ENCODE data around the gene TOMM5. TPM values are rescaled to one million over a fixed set of nuclear protein-coding genes. Genes with fewer than 3 reads are reported as not detected.

The TOMM5 gene
- total RNA-seq, 1 experiment from 2014 or later = 252 TPM

GRCh38 chr9:37618817-37619216, 26.4 kb upstream of the TOMM5 start:
- Histone ChIP-seq H3K27me3 (ENCODE audit: low read length) (no peaks in the 10 kb centered on the region), H3K79me2 (ENCODE audit: low read length) (no peaks in the 10 kb centered on the region), H3K36me3 (ENCODE audit: low read depth, low read length) (no peaks in the 10 kb centered on the region), H3K4me3 (ENCODE audit: low read length) (no peak overlapping the region), H3K4me1 (ENCODE audit: insufficient read depth, low read length) (peaks cover 5% of the 10 kb centered on the region; the same call in 1 of the 2 replicates), H4K20me1 (ENCODE audit: low read length) (no peaks in the 10 kb centered on the region), H3K4me2 (ENCODE audit: low read length) (no peak overlapping the region), H3K9me3 (ENCODE audit: low read length) (no peaks in the 10 kb centered on the region), H3K9me2 (replicated peaks; ENCODE audit: low read length) (no peaks in the 10 kb centered on the region), H3F3A (ENCODE audit: low read length, unreplicated experiment) (no peaks in the 10 kb centered on the region), H3K9ac (ENCODE audit: low read length) (no peak overlapping the region), H2AFZ (ENCODE audit: low read length) (no peak overlapping the region), H3K27ac (ENCODE audit: low read length) (no peak overlapping the region)
- no TSS peak for BruUV-seq (replicated peaks)
- intact Hi-C loops (cut with micrococcal nuclease) = no loop called here
- peak; percentile 46 for ATAC-seq
- no peak for TF ChIP-seq EZH2 (IDR thresholded peaks at IDR 0.05; ENCODE audit: low read length, unreplicated experiment)
- CTCF ChIA-PET = no interaction called here
- peak; percentile 50 for DNase-seq
- POLR2A ChIA-PET (ENCODE audit: unreplicated experiment) = no interaction called here

GRCh38 chr9:37617832-37618231, 25.4 kb upstream of the TOMM5 start:
- H3K9me2 ChIP-seq (replicated peaks; ENCODE audit: low read length) = no peaks in the 10 kb centered on the region
- ATAC-seq (peak; percentile 42; the same call in 1 of the 2 replicates), DNase-seq (peak; percentile 28)
- intact Hi-C loops (cut with micrococcal nuclease) = no loop called here
- no TSS peak for BruUV-seq (replicated peaks)
- no peaks in the 10 kb centered on the region for H3K36me3 ChIP-seq (ENCODE audit: low read depth, low read length)
- no peaks in the 10 kb centered on the region for H3F3A ChIP-seq (ENCODE audit: low read length, unreplicated experiment)
- H3K4me3 ChIP-seq (ENCODE audit: low read length) = no peak overlapping the region
- H3K9ac ChIP-seq (ENCODE audit: low read length) = no peak overlapping the region
- TF ChIP-seq CTCF (conservative IDR thresholded peaks at IDR 0.05; ENCODE audit: low read depth, low read length) = no peak
- no peak overlapping the region for H3K27ac ChIP-seq (ENCODE audit: low read length)
- H4K20me1 ChIP-seq (ENCODE audit: low read length) = no peaks in the 10 kb centered on the region
- 0 out of 2 replicates have a peak overlapping the region, but pooled peaks have one; percentile 10 for H3K4me2 ChIP-seq (ENCODE audit: low read length)
- CTCF ChIA-PET = no interaction called here
- H3K79me2 ChIP-seq (ENCODE audit: low read length) = no peaks in the 10 kb centered on the region
- POLR2A ChIA-PET (ENCODE audit: unreplicated experiment) = no interaction called here
- no peaks in the 10 kb centered on the region for H3K9me3 ChIP-seq (ENCODE audit: low read length)
- H3K4me1 ChIP-seq (ENCODE audit: insufficient read depth, low read length) = peaks cover 5% of the 10 kb centered on the region; the same call in 1 of the 2 replicates
- H3K27me3 ChIP-seq (ENCODE audit: low read length) = no peaks in the 10 kb centered on the region
- H2AFZ ChIP-seq (ENCODE audit: low read length) = no peak overlapping the region

- CTCF ChIA-PET = no interaction called here
- POLR2A ChIA-PET (ENCODE audit: unreplicated experiment) = no interaction called here
Observed at GRCh38 chr9:37617161-37617560, 24.8 kb upstream of the TOMM5 start.

More at GRCh38 chr9:37617161-37617560, 24.8 kb upstream of the TOMM5 start:
- H3F3A ChIP-seq (ENCODE audit: low read length, unreplicated experiment) = no peaks in the 10 kb centered on the region
- H3K9me2 ChIP-seq (replicated peaks; ENCODE audit: low read length) = no peaks in the 10 kb centered on the region
- no peak for TF ChIP-seq EZH2phosphoT487 (IDR thresholded peaks at IDR 0.05; ENCODE audit: borderline replicate concordance, low read length)
- no peak for TF ChIP-seq EZH2 (IDR thresholded peaks at IDR 0.05; ENCODE audit: low read length, unreplicated experiment)
- TF ChIP-seq CTCF (conservative IDR thresholded peaks at IDR 0.05; ENCODE audit: low read depth, low read length) = no peak
- H3K9me3 ChIP-seq (ENCODE audit: low read length) = no peaks in the 10 kb centered on the region
- H3K27ac ChIP-seq (ENCODE audit: low read length) = no peak overlapping the region
- H3K4me1 ChIP-seq (ENCODE audit: insufficient read depth, low read length) = peaks cover 5% of the 10 kb centered on the region; the same call in 1 of the 2 replicates
- no peak overlapping the region for H3K4me2 ChIP-seq (ENCODE audit: low read length)
- intact Hi-C loops (cut with micrococcal nuclease) = no loop called here
- H4K20me1 ChIP-seq (ENCODE audit: low read length) = no peaks in the 10 kb centered on the region
- ATAC-seq (no peak), DNase-seq (no peak)
- no peak overlapping the region for H3K4me3 ChIP-seq (ENCODE audit: low read length)
- no TSS peak for BruUV-seq (replicated peaks)
- H3K27me3 ChIP-seq (ENCODE audit: low read length) = no peaks in the 10 kb centered on the region
- H3K36me3 ChIP-seq (ENCODE audit: low read depth, low read length) = no peaks in the 10 kb centered on the region
- no peaks in the 10 kb centered on the region for H3K79me2 ChIP-seq (ENCODE audit: low read length)
- no peak overlapping the region for H2AFZ ChIP-seq (ENCODE audit: low read length)
- no peak overlapping the region for H3K9ac ChIP-seq (ENCODE audit: low read length)

Measured in PC-3 (cell line).